ENCODE data around the gene EFCAB3. TPM values are rescaled to one million over a fixed set of nuclear protein-coding genes. Genes with fewer than 3 reads are reported as not detected.
"Not testable (repeated sequence)": the region's sequence is repeated elsewhere in the genome, so short reads cannot be mapped to it uniquely, and the experiment has no call there.

The EFCAB3 gene
- total RNA-seq, 1 experiment from 2014 or later, result not detected

DNA sequence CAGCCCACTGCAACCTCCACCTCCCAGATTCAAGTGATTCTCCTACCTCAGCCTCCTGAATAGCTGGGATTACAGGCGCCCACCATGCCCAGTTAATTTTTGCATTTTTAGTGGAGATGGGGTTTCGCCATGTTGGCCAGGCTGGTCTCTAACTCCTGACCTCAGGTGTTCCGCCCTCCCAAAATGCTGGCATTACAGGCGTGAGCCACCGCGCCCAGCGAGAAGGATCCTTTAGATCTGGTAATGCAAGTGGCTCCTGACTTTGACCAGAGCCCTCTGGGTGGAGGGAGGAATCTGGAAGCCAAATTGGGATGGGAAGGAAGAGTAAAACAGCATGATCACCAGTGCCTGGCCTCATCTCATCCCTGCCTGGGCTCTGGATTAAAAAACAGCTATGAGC, 84.9 kb downstream of the EFCAB3 start:
- intact Hi-C loops (cut with micrococcal nuclease; ENCODE audit: unreplicated experiment); H3K4me1 Mint-ChIP-seq (ENCODE audit: low read depth, unreplicated experiment); BruUV-seq (replicated peaks); H3K36me3 Mint-ChIP-seq (ENCODE audit: insufficient read depth, unreplicated experiment); H3K27ac Mint-ChIP-seq (ENCODE audit: unreplicated experiment); CTCF ChIA-PET; DNase-seq; H3K9me3 Mint-ChIP-seq (ENCODE audit: low read depth, unreplicated experiment); H3K4me3 Mint-ChIP-seq (ENCODE audit: low read depth, unreplicated experiment): not testable (repeated sequence)
- H3K27me3 Mint-ChIP-seq (ENCODE audit: unreplicated experiment), result peaks cover 10% of the 10 kb centered on the region

Other genes with a start within 250 kb of the EFCAB3 start
- 16.5 and 21.3 TPM in 2 replicates for gene METTL2A, start 43.3 kb downstream of the EFCAB3 start, total RNA-seq (2022)
- gene TLK2, start 98.3 kb downstream of the EFCAB3 start, total RNA-seq (2022), result 25.1 and 26.3 TPM in 2 replicates
- 2.3 and 2.6 TPM in 2 replicates for gene MRC2, start 247.1 kb downstream of the EFCAB3 start, total RNA-seq (2022)

Data from Calu3 (cell line).